Measurements from ENCODE around the gene ZBTB37.

GRCh38 chr1:173865468-173866164 is 2.6 kb upstream of the ZBTB37 start:
- TF ChIP-seq CTCF (IDR thresholded peaks at IDR 0.05) (no peak), POLR2A (IDR thresholded peaks at IDR 0.05) (no peak)

Data from esophagus squamous epithelium (tissue), 4 donors.